Endothelial cell of umbilical vein (primary cell): ENCODE data around the gene CBX5.

ENCODE experiments used
- MYC ChIP-seq: IDR thresholded peaks from one replicate; pipeline ENCODE4 v1.6.1; 2011; ENCODE audit warnings: mild to moderate bottlenecking, low read depth, low read length
- TF ChIP-seq, protein P1 (sequence below), 2 donors: IDR thresholded peaks; 1 replicate in 1 of 2; 2 replicates in 1 of 2; pipeline ENCODE4 v1.5.1; 2011; ENCODE audit warnings: low read length in 2 of 2, mild to moderate bottlenecking in 2 of 2, moderate library complexity in 2 of 2, control low read depth in 1 of 2, inconsistent platforms in 1 of 2, low read depth in 1 of 2; ENCODE audit not compliant: insufficient read depth in 1 of 2; ENCODE audit errors: extremely low read depth in 1 of 2

DNA sequence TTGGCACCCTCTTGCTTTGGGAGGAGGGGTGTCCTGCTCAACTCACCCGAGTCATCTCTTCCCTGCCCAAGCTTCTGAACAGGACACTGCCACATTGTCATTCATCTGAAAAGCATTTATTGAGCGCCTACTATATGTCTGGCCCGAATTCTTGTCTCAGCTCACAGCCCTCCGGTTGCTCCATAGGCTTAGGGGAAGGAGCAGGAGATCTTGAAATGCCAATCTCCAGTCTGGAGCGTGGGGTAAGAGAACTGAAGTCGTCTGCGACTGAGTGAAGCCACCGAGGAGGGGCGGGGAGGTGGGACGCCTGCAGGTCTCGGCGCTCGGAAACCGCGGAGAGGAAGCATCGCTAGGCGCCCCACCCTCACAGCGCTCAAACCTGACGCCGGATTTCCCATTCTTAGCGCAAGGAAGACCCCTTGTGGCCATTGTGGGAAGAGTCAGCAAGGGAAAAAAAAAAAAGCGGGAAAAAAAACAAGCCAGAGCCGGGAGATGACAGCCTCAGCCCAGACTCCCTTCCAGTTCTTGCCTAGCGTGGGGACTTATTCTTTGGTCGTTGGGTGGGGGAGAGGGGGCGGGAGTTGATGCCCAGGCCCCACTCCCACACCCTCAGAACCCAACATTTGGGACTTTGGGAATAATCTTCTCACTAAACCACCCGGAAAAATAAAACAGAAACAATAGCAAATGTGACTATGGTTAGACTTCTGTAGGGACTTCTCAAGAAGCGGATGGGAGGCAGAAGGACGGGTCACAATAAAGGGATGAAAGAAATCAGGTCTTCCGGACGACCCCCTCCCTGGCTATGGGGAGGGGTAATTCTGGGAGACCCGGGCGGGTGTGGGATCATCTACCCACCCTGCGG lies 62.9 kb downstream of the CBX5 start:
- TF ChIP-seq MYC, result no peak
- TF ChIP-seq, protein P1, sequence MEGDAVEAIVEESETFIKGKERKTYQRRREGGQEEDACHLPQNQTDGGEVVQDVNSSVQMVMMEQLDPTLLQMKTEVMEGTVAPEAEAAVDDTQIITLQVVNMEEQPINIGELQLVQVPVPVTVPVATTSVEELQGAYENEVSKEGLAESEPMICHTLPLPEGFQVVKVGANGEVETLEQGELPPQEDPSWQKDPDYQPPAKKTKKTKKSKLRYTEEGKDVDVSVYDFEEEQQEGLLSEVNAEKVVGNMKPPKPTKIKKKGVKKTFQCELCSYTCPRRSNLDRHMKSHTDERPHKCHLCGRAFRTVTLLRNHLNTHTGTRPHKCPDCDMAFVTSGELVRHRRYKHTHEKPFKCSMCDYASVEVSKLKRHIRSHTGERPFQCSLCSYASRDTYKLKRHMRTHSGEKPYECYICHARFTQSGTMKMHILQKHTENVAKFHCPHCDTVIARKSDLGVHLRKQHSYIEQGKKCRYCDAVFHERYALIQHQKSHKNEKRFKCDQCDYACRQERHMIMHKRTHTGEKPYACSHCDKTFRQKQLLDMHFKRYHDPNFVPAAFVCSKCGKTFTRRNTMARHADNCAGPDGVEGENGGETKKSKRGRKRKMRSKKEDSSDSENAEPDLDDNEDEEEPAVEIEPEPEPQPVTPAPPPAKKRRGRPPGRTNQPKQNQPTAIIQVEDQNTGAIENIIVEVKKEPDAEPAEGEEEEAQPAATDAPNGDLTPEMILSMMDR (IDR thresholded peaks at IDR 0.05; ENCODE audit: extremely low read depth in 1 of 2, insufficient read depth in 1 of 2, low read depth in 1 of 2, low read length in 2 of 2), result peak; percentile 77 to 79
